ENCODE measurements around the gene NALCN.

Gene NALCN

DNA sequence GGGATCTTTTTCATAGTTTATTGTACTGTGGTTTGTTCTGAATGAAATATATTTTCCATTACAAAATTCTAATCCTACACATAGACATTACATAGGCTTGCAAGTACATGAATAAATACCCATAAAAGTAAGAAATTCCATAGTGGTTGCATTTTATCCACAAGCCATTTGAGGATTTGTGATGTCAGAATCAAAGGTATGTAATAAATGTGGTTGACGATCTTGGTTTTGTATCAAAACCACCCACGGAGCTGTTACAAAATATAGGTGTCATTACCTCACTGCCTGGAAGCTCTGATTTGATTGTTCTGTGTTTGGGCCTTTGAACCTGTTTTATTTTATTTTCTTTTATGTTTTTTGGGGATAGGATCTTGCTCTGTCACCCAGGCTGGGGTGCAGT lies 125.1 kb downstream of the NALCN start:
- DNase-seq (ENCODE audit: low read depth): peak; percentile 4

DNA sequence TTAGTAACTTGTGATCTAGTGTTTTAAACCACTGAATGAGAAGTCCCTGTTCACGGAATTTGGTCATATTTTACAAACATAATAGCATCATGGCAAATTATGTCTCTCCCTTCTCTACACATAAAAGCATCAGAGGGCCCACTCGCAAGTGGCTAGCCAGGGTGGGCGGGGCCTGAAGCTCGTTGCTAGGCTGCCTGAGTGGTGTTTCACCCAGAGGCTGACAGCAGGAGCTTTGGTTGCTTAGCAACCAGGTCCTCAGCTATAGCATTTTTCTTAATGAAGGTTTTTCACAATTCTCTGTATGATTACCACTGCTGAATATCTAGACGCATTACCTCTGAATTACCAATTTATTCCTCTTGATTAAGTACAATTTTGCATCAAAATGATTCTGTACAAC lies 126.5 kb downstream of the NALCN start:
- DNase-seq (ENCODE audit: low read depth): peak; percentile 65

DNA sequence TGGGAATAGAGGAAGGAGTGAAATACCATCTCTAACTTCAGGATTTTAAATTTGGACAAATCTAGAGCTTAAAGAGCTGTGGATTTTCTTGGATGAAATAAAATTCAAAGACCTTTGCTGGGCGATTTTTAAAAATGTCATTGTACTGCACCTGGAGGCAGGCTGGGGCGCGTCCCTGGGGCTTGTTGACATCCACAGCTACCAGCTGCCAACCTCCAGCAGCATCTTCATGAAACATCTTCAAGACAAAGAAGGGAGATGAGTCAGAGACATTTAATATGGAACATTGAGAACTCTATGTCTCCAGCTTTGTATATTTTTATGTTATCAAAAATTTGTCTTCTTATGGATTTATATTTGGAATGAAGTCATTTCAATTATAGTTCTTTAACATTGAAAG lies 132.5 kb downstream of the NALCN start:
- no peak for DNase-seq (ENCODE audit: low read depth)

DNA sequence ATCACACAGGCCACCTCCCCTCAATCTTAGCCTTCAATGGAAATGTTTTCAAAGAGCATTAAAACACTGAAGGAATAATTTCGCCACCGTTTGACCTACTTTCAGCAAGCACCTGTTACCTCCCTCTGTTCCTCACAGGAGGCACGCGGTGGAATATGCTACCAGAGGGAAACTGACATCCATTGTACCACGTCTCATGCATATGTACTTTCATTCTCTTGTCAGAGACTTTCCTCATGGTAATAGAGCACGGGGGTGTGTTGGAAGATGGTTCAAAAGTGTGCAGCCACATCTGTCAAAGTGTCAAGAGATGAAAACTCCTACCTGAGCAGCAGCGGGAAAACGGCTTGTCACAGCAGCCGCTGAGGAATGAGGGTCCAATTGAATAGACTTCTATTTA lies 143.4 kb downstream of the NALCN start:
- no peak for DNase-seq (ENCODE audit: low read depth)

DNA sequence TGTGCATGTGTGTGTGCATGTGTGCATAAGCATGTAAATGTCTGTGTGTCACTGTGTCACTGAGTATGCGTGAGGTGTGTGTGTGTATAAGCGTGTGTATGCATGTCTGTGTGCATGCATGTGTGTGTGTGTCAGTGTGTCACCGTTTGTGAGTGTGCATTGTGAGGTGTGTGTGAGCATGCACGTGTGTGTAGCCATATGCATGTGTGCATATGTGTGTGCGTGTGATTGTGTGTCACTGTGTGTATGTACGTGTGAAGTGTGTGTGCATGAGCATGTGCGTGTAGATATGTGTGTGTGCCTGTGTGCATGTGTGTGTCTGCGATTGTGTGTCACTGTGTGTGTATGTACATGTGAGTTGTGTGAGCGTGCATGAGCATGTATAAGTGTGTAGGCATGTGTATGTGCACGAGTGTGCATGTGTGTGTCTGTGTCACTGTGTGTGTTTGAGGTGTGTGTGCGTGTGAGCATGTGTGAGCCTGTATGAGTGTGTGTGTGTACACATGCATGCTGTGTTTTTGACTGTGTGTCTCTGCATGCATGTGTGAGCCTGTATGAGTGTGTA lies 144.5 kb downstream of the NALCN start:
- no peak for DNase-seq (ENCODE audit: low read depth)

DNA sequence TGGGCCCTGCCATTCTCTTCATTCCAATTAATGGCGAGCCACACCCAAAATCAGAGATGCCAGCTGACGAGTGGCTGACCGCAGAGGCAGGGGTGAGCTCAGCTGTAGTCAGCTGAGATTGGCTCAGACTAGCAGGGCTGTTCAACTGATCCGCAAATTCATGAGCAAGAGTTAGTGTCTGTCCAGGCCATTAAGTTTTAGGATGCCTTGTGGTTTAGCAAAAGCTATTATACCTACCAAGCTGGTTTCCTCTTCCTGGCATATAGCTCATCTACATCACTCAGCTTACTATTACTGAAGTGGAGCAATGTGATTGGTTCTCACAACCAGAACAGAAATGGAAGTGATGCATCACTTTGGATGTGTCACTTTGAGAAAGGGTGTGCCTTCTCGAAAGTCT lies 148.7 kb downstream of the NALCN start:
- DNase-seq (ENCODE audit: low read depth): peak; percentile 38

DNA sequence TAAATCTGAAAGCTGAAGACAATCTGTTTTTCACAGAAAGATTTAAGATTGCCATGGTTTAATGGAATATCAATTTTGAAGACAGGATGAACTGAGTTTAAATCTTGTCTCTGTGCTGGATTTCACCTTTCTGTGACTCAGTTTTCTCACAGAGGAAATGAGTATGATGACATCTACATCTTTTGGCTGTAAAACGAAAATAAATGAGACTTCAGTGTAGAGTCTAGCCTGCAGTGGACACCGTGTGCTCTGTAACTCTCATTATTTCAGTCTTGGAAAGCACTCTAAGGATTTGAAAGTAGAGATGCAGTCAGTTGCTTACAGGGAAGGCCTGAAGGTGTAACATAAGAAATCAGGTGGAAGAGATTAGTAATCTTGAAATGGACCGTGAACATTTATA lies 150.4 kb downstream of the NALCN start:
- peak; percentile 18 for DNase-seq (ENCODE audit: low read depth)

GRCh38 chr13:101264931-101265330 lies 151.4 kb downstream of the NALCN start:
- no peak for DNase-seq (ENCODE audit: low read depth)

GRCh38 chr13:101262306-101262705 lies 154.0 kb downstream of the NALCN start:
- no peak for DNase-seq (ENCODE audit: low read depth)

DNA sequence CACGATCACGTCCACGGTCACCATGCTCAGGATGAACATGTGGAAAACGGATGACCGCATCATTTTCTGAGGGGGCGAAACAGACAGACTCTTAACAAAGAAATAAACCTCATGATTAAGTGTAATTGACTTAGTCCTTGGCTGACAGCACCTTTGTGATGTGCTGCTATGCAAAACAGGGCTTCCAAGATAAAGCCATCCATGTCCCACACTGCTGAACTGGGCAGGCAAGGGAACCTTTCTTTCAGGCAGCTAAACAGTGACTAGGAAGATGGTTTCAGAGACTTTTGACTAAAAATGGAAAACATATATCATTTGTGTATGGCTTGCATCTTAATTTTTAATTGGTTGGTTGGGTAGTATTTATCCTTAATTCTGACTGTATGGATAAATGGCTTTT lies 157.8 kb downstream of the NALCN start:
- DNase-seq (ENCODE audit: low read depth): no peak

GRCh38 chr13:101258071-101258470 lies 158.2 kb downstream of the NALCN start:
- peak; percentile 92 for DNase-seq (ENCODE audit: low read depth)

DNA sequence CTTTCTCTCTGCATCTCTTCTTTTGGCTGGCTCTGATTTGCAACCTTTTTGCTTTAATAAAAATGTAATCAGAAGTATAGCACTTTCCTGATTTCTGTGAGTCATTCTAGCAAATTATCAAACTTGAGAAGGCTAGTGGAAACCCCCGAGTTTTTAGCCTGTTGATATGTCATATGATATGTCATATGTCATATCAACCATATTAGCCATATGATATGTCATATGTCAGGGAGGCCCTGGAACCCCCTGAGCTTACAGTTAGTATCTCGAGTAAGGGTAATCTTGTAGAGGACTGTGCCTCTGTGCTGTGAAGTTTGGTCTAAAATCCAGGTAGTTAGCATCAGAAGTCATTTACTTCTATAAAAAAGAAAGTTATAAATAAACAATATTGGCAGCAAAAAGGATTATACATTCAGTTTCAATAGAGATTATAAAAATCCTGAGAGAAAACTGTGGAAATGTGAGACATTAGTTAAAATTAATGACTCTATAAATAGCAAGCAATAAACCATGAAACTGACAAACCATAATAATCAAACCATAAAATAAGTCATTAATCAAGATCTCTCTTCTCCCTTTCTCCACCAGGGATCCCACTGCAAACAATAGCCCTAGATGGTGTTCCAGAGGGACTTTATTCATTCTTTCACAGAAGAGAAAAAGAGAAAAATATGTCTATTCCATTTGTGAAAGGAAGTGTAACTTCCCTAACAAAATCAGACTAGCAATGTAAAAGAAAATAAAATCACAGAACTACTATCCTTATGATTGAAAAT lies 167.4 kb downstream of the NALCN start:
- DNase-seq (ENCODE audit: low read depth): peak; percentile 3

GRCh38 chr13:101242720-101243119 lies 173.6 kb downstream of the NALCN start:
- no peak for DNase-seq (ENCODE audit: low read depth)

DNA sequence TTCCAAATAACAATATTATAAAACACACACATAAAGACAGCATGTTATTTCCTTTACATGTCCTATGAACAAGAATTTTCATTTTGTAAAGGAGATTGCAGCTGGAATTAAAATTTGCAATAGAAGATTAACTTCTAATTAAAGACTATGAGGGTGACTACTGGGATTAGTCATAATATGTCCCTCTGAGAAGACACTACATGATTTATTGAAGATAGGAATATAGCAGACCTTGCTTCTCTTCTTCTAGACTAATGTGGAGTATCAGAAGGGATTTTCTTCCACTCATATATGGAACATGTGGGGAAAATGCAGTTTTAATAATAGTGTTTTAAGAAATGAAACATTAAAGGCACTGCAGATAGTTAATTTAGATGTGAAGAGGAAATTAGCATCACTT lies 177.8 kb downstream of the NALCN start:
- no peak for DNase-seq (ENCODE audit: low read depth)

GRCh38 chr13:101231751-101232428 lies 184.4 kb downstream of the NALCN start:
- DNase-seq (ENCODE audit: low read depth): peak; percentile 41

GRCh38 chr13:101230271-101230890 lies 185.9 kb downstream of the NALCN start:
- peak; percentile 66 for DNase-seq (ENCODE audit: low read depth)

DNA sequence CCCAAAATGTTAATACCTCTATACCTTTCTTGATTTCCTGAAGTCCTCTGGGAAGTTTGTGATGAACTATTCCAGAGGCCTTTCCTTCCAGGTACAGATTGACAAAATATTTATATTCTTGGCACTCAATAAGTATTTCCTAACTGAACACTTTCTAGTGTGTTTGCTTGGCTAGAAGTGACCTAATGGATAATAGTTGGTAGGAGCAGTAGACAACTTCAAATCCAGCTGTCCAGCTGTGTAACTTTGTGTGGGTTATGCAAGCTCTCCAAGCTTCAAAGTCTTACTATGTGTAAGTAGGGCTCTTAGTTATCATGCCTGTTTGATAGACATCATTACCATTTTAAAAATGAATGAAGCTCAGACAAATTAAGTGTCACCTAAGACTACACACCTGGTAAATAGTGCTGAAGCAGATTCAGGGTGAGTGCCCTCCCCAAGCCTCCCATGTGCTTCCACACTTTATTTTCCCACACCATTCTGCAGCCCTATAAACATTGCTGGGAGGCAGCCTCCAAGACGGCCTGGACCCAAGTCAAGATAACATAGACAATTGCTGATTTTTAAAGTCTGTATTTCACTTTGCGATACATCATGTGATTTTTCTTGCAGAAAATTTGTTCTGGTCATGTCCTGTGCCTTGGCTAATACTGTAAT lies 196.6 kb downstream of the NALCN start:
- no peak for DNase-seq (ENCODE audit: low read depth)

DNA sequence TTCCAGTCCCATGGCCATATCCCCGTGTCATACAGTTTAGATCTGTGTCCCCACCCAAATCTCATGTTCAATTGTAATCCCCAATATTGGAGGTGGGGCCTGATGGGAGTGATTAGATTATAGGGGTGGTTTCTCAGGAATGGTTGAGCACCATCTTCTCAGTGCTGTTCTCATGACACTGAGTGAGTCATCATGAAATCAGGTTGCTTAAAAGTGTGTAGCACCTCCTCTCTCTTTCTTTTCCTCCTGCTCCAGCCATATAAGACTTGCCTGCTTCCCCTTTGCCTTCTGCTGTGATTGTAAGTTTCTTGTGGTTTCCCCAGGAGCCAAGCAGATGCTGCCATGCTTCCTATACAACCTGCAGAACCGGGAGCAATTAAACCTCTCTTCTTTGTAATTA lies 197.8 kb downstream of the NALCN start:
- peak; percentile 12 for DNase-seq (ENCODE audit: low read depth)

GRCh38 chr13:101217086-101217485 lies 199.2 kb downstream of the NALCN start:
- no peak for DNase-seq (ENCODE audit: low read depth)

DNA sequence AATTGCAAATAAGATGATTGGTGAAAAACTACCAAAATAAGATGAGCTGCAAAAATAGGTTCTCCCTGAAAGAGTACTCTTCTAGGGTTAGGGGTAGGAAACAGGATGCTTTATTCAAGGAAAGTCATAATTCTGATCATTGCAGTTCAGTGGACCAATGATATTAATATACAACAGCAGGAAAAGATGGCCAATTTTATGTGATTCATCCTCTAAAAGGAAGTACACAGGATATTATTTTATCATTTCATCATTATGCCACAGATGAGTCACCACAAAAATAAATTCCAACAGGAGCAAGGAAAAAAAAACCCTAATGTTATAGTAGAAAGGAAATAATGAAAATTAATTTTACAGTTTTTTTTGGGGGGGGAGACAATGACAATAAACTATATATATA lies 205.0 kb downstream of the NALCN start:
- DNase-seq (ENCODE audit: low read depth): peak; percentile 53

- DNase-seq (ENCODE audit: low read depth): peak; percentile 15
These were observed 205.5 kb downstream of the NALCN start for GRCh38 chr13:101210774-101211173.

DNA sequence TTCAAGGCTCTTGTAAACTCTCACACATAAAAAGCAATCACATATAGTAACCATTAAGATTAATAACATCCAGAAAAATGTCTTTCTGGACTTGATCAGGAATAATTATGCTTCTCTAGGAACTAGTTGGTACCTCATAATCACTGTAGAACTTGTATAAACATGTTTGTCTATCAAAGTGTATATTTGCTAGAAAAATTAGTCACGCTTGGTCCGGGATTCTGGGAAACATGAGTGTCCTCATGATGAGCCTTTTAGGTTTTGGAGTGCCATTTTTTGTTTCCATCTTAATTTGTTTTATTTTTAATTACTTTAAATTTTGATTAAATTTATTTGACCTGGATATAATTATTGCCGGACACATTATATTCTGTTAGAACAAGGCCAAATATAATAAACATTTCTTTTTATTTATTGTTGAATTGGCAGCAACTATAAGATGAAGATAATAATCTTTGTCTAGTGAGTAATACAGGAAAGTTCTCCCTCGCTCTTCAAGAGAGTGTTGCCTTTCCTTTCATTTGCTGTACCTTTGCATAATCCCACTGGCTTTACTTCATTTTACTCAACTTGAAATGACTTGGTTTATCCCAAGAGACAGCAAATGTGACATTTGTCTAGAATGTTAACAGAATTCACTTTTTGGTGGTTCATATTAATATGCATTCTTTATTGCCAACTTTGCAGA lies 207.0 kb downstream of the NALCN start:
- no peak for DNase-seq (ENCODE audit: low read depth)
